ENCODE results near the gene TMA7B. TPM values are rescaled to one million over a fixed set of nuclear protein-coding genes. Genes with fewer than 3 reads are reported as not detected.

Gene TMA7B
- total and polyA plus RNA-seq, 12 donors, result not detected

DNA sequence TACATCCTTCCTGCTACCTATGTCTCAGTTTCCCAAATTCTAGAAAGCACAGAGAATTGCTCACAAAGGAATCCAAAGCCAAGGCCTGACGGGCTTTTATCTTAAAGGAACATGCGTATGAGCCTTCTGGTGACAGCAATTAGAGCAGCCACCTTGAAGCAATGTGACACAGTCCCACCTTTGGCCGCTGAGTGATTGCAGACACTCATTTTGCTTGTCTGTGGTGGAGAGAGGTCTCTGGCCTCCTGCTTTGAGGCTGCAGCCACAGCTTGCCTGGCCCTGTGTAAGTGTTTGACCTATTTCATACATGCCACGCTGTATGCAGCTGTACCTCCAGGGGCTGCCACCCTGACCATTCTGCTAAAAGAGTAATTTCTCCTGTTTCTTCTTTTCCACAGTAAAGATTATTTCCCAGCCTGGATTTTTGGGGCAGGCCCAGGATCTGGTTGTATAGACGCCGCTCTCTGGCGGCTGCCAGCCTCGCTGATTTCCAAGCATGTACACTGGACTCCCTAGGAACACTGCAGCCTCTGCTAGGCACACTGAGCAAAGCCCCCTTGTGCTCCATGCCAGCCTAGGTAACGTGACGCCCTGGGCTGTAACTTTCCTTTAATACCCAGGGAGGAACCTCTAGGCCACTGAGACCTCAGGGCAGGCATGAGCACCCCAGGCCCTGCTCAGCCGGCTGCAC is 1.1 kb upstream of the TMA7B start:
- peaks cover 0 to 21% (median 0%) of the 10 kb centered on the region in 7 donors for H3K27me3 ChIP-seq
- intact Hi-C loops (cut with DNase I), result no loop called here
- no peak overlapping the region for H3K4me3 ChIP-seq
- H3K9me3 ChIP-seq, result no peaks in the 10 kb centered on the region
- TF ChIP-seq, protein P1, sequence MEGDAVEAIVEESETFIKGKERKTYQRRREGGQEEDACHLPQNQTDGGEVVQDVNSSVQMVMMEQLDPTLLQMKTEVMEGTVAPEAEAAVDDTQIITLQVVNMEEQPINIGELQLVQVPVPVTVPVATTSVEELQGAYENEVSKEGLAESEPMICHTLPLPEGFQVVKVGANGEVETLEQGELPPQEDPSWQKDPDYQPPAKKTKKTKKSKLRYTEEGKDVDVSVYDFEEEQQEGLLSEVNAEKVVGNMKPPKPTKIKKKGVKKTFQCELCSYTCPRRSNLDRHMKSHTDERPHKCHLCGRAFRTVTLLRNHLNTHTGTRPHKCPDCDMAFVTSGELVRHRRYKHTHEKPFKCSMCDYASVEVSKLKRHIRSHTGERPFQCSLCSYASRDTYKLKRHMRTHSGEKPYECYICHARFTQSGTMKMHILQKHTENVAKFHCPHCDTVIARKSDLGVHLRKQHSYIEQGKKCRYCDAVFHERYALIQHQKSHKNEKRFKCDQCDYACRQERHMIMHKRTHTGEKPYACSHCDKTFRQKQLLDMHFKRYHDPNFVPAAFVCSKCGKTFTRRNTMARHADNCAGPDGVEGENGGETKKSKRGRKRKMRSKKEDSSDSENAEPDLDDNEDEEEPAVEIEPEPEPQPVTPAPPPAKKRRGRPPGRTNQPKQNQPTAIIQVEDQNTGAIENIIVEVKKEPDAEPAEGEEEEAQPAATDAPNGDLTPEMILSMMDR (IDR thresholded peaks at IDR 0.05), result no peak
- ATAC-seq (no peak), DNase-seq (no peak)
- H3K27ac ChIP-seq, result no peak overlapping the region
- peaks cover 0 to 55% (median 10%) of the 10 kb centered on the region in 9 donors for H3K4me1 ChIP-seq
- 71 to 72% methylated on average over 11 of the region's 11 CpGs for WGBS, 2 donors
- no peaks in the 10 kb centered on the region for H3K36me3 ChIP-seq

GRCh38 chr22:39960791-39961746 is 872 bp downstream of the TMA7B start:
- Histone ChIP-seq H3K4me1 (peaks cover 0 to 55% (median 0%) of the 10 kb centered on the region in 9 donors), H3K4me3 (no peak overlapping the region), H3K27ac (peak overlapping the region in 1 of 10 donors; percentile 75), H3K36me3 (no peaks in the 10 kb centered on the region), H3K27me3 (peaks cover 0 to 25% (median 0%) of the 10 kb centered on the region in 7 donors), H3K9me3 (no peaks in the 10 kb centered on the region)
- TF ChIP-seq, protein P1 (IDR thresholded peaks at IDR 0.05), result no peak
- DNase-seq, result no peak
- intact Hi-C loops (cut with DNase I), result no loop called here
- ATAC-seq, result peak in 2 of 8 donors; percentile 38 to 57
- 78 to 83% methylated on average over 13 of the region's 13 CpGs for WGBS, 2 donors

GRCh38 chr22:39962071-39962470 is 1.9 kb downstream of the TMA7B start:
- intact Hi-C loops (cut with DNase I), result no loop called here
- DNase-seq (no peak), ATAC-seq (no peak)
- Histone ChIP-seq H3K27ac (peak overlapping the region in 1 of 10 donors; percentile 51), H3K4me1 (peaks cover 0 to 51% (median 0%) of the 10 kb centered on the region in 9 donors), H3K27me3 (peaks cover 0 to 25% (median 0%) of the 10 kb centered on the region in 7 donors), H3K4me3 (no peak overlapping the region), H3K9me3 (no peaks in the 10 kb centered on the region), H3K36me3 (no peaks in the 10 kb centered on the region)
- WGBS, 2 donors, result 91 to 99% methylated on average over 9 of the region's 9 CpGs
- TF ChIP-seq, protein P1 (IDR thresholded peaks at IDR 0.05), result no peak

DNA sequence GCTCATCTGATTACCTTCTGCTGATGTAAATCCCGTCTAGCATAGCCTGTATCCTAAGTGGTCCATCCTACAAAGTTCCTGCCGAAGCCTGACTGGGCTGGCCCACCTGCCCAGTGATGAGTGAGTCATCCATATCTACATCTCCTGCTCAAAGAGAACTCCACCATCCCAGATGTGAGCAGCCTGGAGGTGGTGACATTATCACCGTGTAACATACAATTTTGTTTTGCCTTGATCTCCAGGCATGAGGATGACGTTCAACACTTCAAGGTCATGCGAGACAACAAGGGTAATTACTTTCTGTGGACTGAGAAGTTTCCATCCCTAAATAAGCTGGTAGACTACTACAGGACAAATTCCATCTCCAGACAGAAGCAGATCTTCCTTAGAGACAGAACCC is 5.6 kb downstream of the TMA7B start:
- Histone ChIP-seq H3K27me3 (peaks cover 0 to 6% (median 0%) of the 10 kb centered on the region in 7 donors), H3K4me1 (peaks cover 0 to 36% (median 7%) of the 10 kb centered on the region in 9 donors), H3K27ac (no peak overlapping the region), H3K9me3 (no peaks in the 10 kb centered on the region), H3K36me3 (peaks cover 0 to 5% (median 0%) of the 10 kb centered on the region in 9 donors), H3K4me3 (no peak overlapping the region)
- intact Hi-C loops (cut with DNase I), result no loop called here
- ATAC-seq (no peak), DNase-seq (no peak)
- 63 to 65% methylated on average over 5 of the region's 5 CpGs for WGBS, 2 donors
- TF ChIP-seq, protein P1 (IDR thresholded peaks at IDR 0.05), result no peak

Data from heart right ventricle (tissue), 16 donors.